ENCODE data around the gene WASF1.

DNA sequence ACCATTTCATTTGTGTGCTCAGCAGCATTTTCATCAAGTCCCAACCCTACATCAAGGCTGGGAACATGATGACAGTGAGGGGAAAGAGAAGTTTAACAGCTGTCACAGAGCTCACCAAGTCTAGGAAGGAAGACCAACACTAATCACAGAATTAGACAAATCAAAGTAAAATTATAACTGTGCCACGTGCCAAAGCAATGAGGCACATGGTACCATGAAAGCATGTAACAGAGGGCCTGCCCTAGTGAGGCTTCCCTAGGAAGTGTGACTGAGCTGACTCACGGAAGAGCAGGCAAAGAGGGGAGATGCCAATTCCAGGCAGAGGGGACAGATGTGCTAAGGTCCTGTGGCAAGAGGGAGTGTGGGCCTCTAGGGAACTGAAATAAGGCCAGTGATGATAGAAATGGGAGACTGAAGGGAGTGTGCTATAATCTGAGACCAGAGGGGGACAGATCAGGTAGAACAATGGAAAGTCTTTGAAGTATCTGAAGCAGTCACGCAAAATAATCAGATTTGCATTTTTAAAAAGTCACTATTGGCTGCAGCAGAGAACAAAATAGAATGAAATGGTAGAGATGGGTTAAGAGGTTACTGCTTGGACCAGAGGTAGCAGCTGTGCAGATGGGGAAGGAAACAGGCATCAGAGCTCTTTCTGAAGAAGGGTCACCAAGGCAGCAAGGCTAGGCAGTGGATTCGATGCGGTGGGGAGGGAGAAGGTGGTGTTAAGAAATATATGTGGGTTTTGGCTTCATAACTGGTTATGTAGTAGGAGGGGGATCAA, 114.5 kb downstream of the WASF1 start:
- TF ChIP-seq GATA2 (IDR thresholded peaks at IDR 0.05; ENCODE audit: low read depth, low read length) (no peak), GATA3 (IDR thresholded peaks at IDR 0.05; ENCODE audit: low read depth, low read length) (no peak)

Measured in SH-SY5Y (cell line).